Esophagus squamous epithelium (tissue), 5 donors: ENCODE results near the gene SSC5D. TPM values are rescaled to one million over a fixed set of nuclear protein-coding genes. Genes with fewer than 3 reads are reported as not detected.

ENCODE experiments used
- DNase-seq: peaks from one replicate; lab custom pipeline; 2025; lab: John Stamatoyannopoulos, UW
- H3K27ac ChIP-seq, 4 donors: fragments of 200-600 bp; sonication (generic); one replicate each; pipeline ENCODE4 v1.5.1; 2016 to 2019; ENCODE audit warnings: mild to moderate bottlenecking in 1 of 4
- H3K27me3 ChIP-seq, 4 donors: fragments of 200-600 bp; sonication (generic); 1 replicate in 3 of 4; 2 replicates in 1 of 4; pipeline versions ENCODE4 v1.5.1 to v1.6.0; 2017 to 2021; ENCODE audit warnings: antibody characterized with exemption in 1 of 4
- H3K36me3 ChIP-seq, 3 donors: fragments of 200-600 bp; sonication (generic); one replicate each; pipeline ENCODE4 v1.5.1; 2016 to 2019
- H3K4me1 ChIP-seq, 3 donors: fragments of 200-600 bp; sonication (generic); one replicate each; pipeline ENCODE4 v1.5.1; 2017 to 2019
- H3K4me3 ChIP-seq, 4 donors: fragments of 200-600 bp; sonication (generic); 1 replicate in 3 of 4; 2 replicates in 1 of 4; pipeline ENCODE4 v1.5.1; 2016 to 2019; ENCODE audit warnings: mild to moderate bottlenecking in 2 of 4, moderate library complexity in 1 of 4
- H3K9me3 ChIP-seq, 3 donors: fragments of 200-600 bp; sonication (generic); one replicate each; pipeline ENCODE4 v1.5.1; 2016 to 2019
- CTCF ChIP-seq, 6 experiments: fragments of 450-650 bp in 4 of 6; fragments of 200-600 bp in 2 of 6; sonication (generic) in 2 of 6; IDR thresholded peaks; one replicate each; pipeline ENCODE4 v1.5.1; 2016 to 2019; ENCODE audit warnings: antibody characterized with exemption in 6 of 6, mild to moderate bottlenecking in 4 of 6, moderate library complexity in 4 of 6
- POLR2A ChIP-seq, 4 donors: fragments of 450-650 bp; IDR thresholded peaks; one replicate each; pipeline ENCODE4 v1.6.1; 2017; ENCODE audit warnings: antibody characterized with exemption in 4 of 4, mild to moderate bottlenecking in 4 of 4, moderate library complexity in 3 of 4
- WGBS, 2 donors: methylation state at CpG; one replicate each; pipeline ENCODE4 v1.1.5; 2018; 5-methylcytosine and 5-hydroxymethylcytosine counted together
- intact Hi-C: fragments of 100-400 bp; cut with DNase I; formaldehyde crosslinking; loops from one replicate; pipeline ENCODE4 v1.15.0; 2022
- total RNA-seq, 4 donors: library from RNA; depleted of rRNA; stranded (reverse); fragments of >200 nt; gene quantifications; one replicate each; pipeline ENCODE4 v1.1.0, GENCODE V29; 2016
- donor health status: DM: yes; HTN: yes; CAD: no.

Gene SSC5D
- total RNA-seq, 4 donors from 2014 or later: 0.40 to 5.0 (median 0.68) TPM

GRCh38 chr19:55526216-55527196, 38.3 kb downstream of the SSC5D start:
- no peaks in the 10 kb centered on the region for H3K36me3 ChIP-seq
- peaks cover 3 to 19% (median 10%) of the 10 kb centered on the region in 3 donors for H3K4me1 ChIP-seq
- H3K4me3 ChIP-seq: no peak overlapping the region
- H3K27ac ChIP-seq: no peak overlapping the region
- no peak for DNase-seq
- 29 to 41% methylated on average over 24 to 27 of the region's 35 CpGs for WGBS, 2 donors
- TF ChIP-seq CTCF (IDR thresholded peaks at IDR 0.05) (no peak), POLR2A (IDR thresholded peaks at IDR 0.05) (no peak)
- H3K27me3 ChIP-seq: peaks cover 0 to 59% (median 0%) of the 10 kb centered on the region in 4 donors
- H3K9me3 ChIP-seq: no peaks in the 10 kb centered on the region
- intact Hi-C loops: no loop called here

DNA sequence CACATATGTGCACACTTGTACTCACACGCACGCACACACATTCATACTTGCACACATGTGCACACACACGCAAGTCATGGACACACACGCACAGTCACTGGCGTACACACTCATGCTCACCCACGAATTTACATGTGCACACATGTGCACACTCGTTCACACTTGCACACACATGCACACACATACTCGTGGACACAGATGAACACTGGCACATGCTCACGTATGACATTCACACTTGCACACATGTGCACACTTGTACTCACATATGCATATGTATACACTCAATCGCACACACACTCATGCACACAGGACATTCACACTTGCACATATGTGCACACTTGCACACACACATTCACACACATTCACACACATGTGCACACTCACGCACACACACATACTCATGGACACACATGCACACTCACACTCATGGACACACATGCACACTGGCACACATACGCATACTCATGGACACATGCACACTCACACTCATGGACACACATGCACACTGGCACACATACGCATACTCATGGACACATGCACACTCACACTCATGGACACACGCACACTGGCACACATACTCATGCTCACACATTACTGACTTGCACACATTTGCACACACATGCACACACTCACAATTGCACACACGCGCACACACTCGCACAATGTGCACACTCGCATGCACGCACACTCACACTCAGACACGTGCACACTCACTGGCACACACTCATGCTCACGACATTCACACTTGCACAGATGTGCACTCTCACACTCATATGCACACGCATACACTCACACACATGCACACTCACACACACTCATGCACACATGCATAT, 39.2 kb downstream of the SSC5D start:
- Histone ChIP-seq H3K9me3 (no peaks in the 10 kb centered on the region), H3K4me1 (peaks cover 3 to 14% (median 8%) of the 10 kb centered on the region in 3 donors), H3K27ac (no peak overlapping the region), H3K4me3 (no peak overlapping the region), H3K36me3 (no peaks in the 10 kb centered on the region), H3K27me3 (peaks cover 0 to 59% (median 0%) of the 10 kb centered on the region in 4 donors)
- no peak for DNase-seq
- 77 to 78% methylated on average over 22 of the region's 22 CpGs for WGBS, 2 donors
- TF ChIP-seq CTCF (IDR thresholded peaks at IDR 0.05) (no peak), POLR2A (IDR thresholded peaks at IDR 0.05) (no peak)
- intact Hi-C loops: no loop called here

- TF ChIP-seq POLR2A (IDR thresholded peaks at IDR 0.05) (no peak), CTCF (IDR thresholded peaks at IDR 0.05) (no peak)
- no peaks in the 10 kb centered on the region for H3K9me3 ChIP-seq
- H3K4me1 ChIP-seq: peaks cover 3 to 14% (median 8%) of the 10 kb centered on the region in 3 donors
- peaks cover 0 to 55% (median 0%) of the 10 kb centered on the region in 4 donors for H3K27me3 ChIP-seq
- no peaks in the 10 kb centered on the region for H3K36me3 ChIP-seq
- no peak for DNase-seq
- no peak overlapping the region for H3K27ac ChIP-seq
- H3K4me3 ChIP-seq: no peak overlapping the region
- WGBS, 2 donors: 37 to 55% methylated on average over 3 to 11 of the region's 15 CpGs
- intact Hi-C loops: no loop called here
These were observed 40.0 kb downstream of the SSC5D start for GRCh38 chr19:55528030-55528803.

DNA sequence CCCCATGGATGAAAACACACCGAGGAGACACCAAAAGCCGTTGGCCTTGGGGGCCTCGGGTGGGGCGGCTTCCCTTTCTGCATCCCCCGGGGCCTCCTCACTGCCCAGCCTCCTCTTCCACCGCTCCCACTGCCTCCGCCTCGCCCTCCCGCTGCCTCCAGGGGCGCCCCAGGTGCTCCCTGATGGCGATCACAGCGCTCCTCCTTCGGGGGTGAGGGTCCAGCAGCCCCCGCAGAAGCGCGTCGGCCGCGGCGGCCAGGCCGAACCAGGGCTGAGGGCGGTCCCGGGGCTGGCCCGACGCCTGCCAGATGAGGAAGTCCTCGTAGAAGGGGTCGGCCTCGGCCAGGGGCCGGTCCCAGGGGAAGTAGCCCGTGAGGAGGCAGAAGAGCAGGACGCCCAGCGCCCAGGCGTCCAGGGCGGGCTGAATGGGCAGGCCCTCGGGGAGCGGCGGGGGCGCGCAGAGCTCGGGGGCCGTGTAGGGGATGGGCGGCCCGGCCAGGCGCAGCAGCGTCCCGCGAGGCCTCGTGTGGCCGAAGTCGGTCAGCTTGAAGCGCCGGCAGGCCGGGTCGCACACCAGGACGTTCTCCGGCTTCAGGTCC, 41.5 kb downstream of the SSC5D start:
- no peaks in the 10 kb centered on the region for H3K36me3 ChIP-seq
- H3K27me3 ChIP-seq: peaks cover 0 to 44% (median 0%) of the 10 kb centered on the region in 4 donors
- intact Hi-C loops: no loop called here
- H3K4me3 ChIP-seq: no peak overlapping the region
- no peak overlapping the region for H3K27ac ChIP-seq
- 89 to 90% methylated on average over 20 to 24 of the region's 56 CpGs for WGBS, 2 donors
- no peak for DNase-seq
- H3K9me3 ChIP-seq: no peaks in the 10 kb centered on the region
- H3K4me1 ChIP-seq: peaks cover 3 to 14% (median 8%) of the 10 kb centered on the region in 3 donors
- no peak for TF ChIP-seq CTCF (IDR thresholded peaks at IDR 0.05)
- TF ChIP-seq POLR2A (IDR thresholded peaks at IDR 0.05): no peak
